K562 (cell line): ENCODE data around the gene FAM131C. TPM values are rescaled to one million over a fixed set of nuclear protein-coding genes. Genes with fewer than 3 reads are reported as not detected.
A peak's percentile ranks its signal among the peaks of the same experiment; 100 is the strongest.

Experiments used
- CREB3L1 ChIP-seq: fragments of 450-650 bp; IDR thresholded peaks from 2 replicates; pipeline ENCODE4 v1.6.1; 2014; ENCODE audit warnings: low read depth, mild to moderate bottlenecking, moderate library complexity, borderline replicate concordance
- CXXC5 ChIP-seq: fragments of 250-450 bp; sonication (Bioruptor Pico); IDR thresholded peaks from 2 replicates; pipeline ENCODE4 v1.8.0; 2022; ENCODE audit warnings: inconsistent platforms, mild to moderate bottlenecking, moderate library complexity
- HEY1 ChIP-seq: fragments of 250-450 bp; sonication (Bioruptor Pico); IDR thresholded peaks from 2 replicates; pipeline ENCODE4 v1.5.0; 2020; ENCODE audit warnings: mild to moderate bottlenecking, moderate library complexity, borderline replicate concordance
- PHB ChIP-seq: fragments of 250-450 bp; sonication (Bioruptor Pico); IDR thresholded peaks from 2 replicates; pipeline ENCODE4 v1.5.0; 2021
- SIN3A ChIP-seq, 2 experiments: fragments of 150-350 bp in 1 of 2; IDR thresholded peaks; 2 replicates each; pipeline ENCODE4 v1.6.1; 2011 to 2016; ENCODE audit warnings: borderline replicate concordance in 2 of 2, low read depth in 2 of 2, low read length in 2 of 2, mild to moderate bottlenecking in 2 of 2, moderate library complexity in 2 of 2; ENCODE audit not compliant: control insufficient read depth in 1 of 2
- SMAD4 ChIP-seq: fragments of 250-450 bp; sonication (Bioruptor Pico); conservative IDR thresholded peaks from 2 replicates; pipeline ENCODE4 v1.8.0; 2021; ENCODE audit warnings: inconsistent platforms, mild to moderate bottlenecking, moderate library complexity
- STAT5A ChIP-seq: IDR thresholded peaks from 2 replicates; pipeline ENCODE4 v1.6.1; 2012; ENCODE audit warnings: low read length, inconsistent platforms, borderline replicate concordance
- U2AF2 ChIP-seq: fragments of 200-400 bp; formaldehyde crosslinking; optimal IDR thresholded peaks from 2 replicates; pipeline ENCODE3; 2017; ENCODE audit warnings: low read depth, mild to moderate bottlenecking, low read length
- ZNF12 ChIP-seq: sonication (generic); formaldehyde crosslinking; IDR thresholded peaks from 2 replicates; pipeline ENCODE4 v1.4.0; 2020; ENCODE audit warnings: mild to moderate bottlenecking, missing genetic modification reagents
- ZNF174 ChIP-seq: fragments of 250-450 bp; sonication (Bioruptor Pico); IDR thresholded peaks from 2 replicates; pipeline ENCODE4 v1.4.0; 2020; ENCODE audit warnings: mild to moderate bottlenecking
- ZNF639 ChIP-seq, 2 experiments: fragments of 200-800 bp in 1 of 2; sonication (Bioruptor generic) in 1 of 2; sonication (generic) in 1 of 2; formaldehyde crosslinking in 1 of 2; IDR thresholded peaks in 1 of 2; conservative IDR thresholded peaks in 1 of 2; 2 replicates each; pipeline versions ENCODE4 v1.5.0 to v1.6.1; 2016 to 2020; ENCODE audit warnings: missing compliant biosample characterization in 1 of 2, missing genetic modification characterization in 1 of 2, missing genetic modification reagents in 1 of 2
- ZNF699 ChIP-seq: fragments of 250-450 bp; sonication (Bioruptor Pico); IDR thresholded peaks from 2 replicates; pipeline ENCODE4 v1.8.0; 2021; ENCODE audit warnings: mild to moderate bottlenecking, moderate library complexity; ENCODE audit not compliant: insufficient replicate concordance
- polyA plus RNA-seq, 8 experiments: library from polyadenylated mRNA; depleted of rRNA in 4 of 8; stranded (reverse) in 5 of 8; unstranded in 3 of 8; fragments of >200 nt; fragmentation: Nextera tagmentation in 2 of 8; fragmentation: Illumina TruSeq in 1 of 8; extraction: Ambion mirVana in 2 of 8; extraction: Trizol in 1 of 8; gene quantifications; 2 replicates each; pipeline versions ENCODE4 v1.2.1 to v1.2.3, GENCODE V29; 2011 to 2014; ENCODE audit warnings: inconsistent platforms in 1 of 8, missing spikeins in 1 of 8
- total RNA-seq, 7 experiments: library from RNA; depleted of rRNA in 6 of 7; stranded (reverse); fragments of >200 nt in 6 of 7; fragmentation: Illumina TruSeq in 2 of 7; extraction: Trizol in 2 of 7; gene quantifications; 2 replicates each; pipeline versions ENCODE4 v1.2.1 to v1.2.3, GENCODE V29; 2011 to 2021; ENCODE audit warnings: low replicate concordance in 1 of 7
- TF ChIP-seq, protein P1 (sequence below): fragments of 450-650 bp; IDR thresholded peaks from 2 replicates; pipeline ENCODE4 v1.7.0; 2016; ENCODE audit warnings: borderline replicate concordance
- TF ChIP-seq, protein P2 (sequence below): IDR thresholded peaks from 2 replicates; pipeline ENCODE4 v1.6.1; 2011; ENCODE audit not compliant: insufficient read length; ENCODE audit errors: extremely low read depth
- TF ChIP-seq, protein P3 (sequence below): sonication (generic); IDR thresholded peaks from 2 replicates; pipeline ENCODE4 v1.6.1; 2016
- TF ChIP-seq, protein P4 (sequence below): fragments of 250-450 bp; sonication (Bioruptor Pico); IDR thresholded peaks from 2 replicates; pipeline ENCODE4 v1.4.0; 2020; ENCODE audit warnings: borderline replicate concordance

Gene FAM131C
- total and polyA plus RNA-seq, 9 of the 15 experiments (the other 6 are each of a cell fraction or from before 2014, with no cell fraction given), result 0.10 to 0.29 (median 0.16) TPM; not detected in 6

- TF ChIP-seq SMAD4 (CRISPR knock-in tag), result 0 out of 2 replicates have a peak, but pooled peaks have one; percentile 40
- TF ChIP-seq CREB3L1, result 0 out of 2 replicates have a peak, but pooled peaks have one; percentile 24
- TF ChIP-seq, protein P1, sequence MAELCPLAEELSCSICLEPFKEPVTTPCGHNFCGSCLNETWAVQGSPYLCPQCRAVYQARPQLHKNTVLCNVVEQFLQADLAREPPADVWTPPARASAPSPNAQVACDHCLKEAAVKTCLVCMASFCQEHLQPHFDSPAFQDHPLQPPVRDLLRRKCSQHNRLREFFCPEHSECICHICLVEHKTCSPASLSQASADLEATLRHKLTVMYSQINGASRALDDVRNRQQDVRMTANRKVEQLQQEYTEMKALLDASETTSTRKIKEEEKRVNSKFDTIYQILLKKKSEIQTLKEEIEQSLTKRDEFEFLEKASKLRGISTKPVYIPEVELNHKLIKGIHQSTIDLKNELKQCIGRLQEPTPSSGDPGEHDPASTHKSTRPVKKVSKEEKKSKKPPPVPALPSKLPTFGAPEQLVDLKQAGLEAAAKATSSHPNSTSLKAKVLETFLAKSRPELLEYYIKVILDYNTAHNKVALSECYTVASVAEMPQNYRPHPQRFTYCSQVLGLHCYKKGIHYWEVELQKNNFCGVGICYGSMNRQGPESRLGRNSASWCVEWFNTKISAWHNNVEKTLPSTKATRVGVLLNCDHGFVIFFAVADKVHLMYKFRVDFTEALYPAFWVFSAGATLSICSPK, result no peak
- no peak for TF ChIP-seq PHB (CRISPR knock-in tag)
- TF ChIP-seq CXXC5 (CRISPR knock-in tag), result 0 out of 2 replicates have a peak, but pooled peaks have one; percentile 36
- no peak for TF ChIP-seq SIN3A (IDR thresholded peaks at IDR 0.05; ENCODE audit: borderline replicate concordance in 2 of 2, control insufficient read depth in 1 of 2, low read depth in 2 of 2, low read length in 2 of 2)
- TF ChIP-seq ZNF639 (CRISPR knock-in tag; conservative IDR thresholded peaks at IDR 0.05 in 1 of 2, IDR thresholded peaks at IDR 0.05 in 1 of 2), result peak in 1 of 2 experiments; percentile 49; a peak in 1 of 4 replicates
- no peak for TF ChIP-seq ZNF12 (CRISPR knock-in tag)
- no peak for TF ChIP-seq ZNF174 (CRISPR knock-in tag)
- TF ChIP-seq STAT5A, result no peak
- TF ChIP-seq, protein P2, sequence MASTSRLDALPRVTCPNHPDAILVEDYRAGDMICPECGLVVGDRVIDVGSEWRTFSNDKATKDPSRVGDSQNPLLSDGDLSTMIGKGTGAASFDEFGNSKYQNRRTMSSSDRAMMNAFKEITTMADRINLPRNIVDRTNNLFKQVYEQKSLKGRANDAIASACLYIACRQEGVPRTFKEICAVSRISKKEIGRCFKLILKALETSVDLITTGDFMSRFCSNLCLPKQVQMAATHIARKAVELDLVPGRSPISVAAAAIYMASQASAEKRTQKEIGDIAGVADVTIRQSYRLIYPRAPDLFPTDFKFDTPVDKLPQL, result no peak
- TF ChIP-seq, protein P3, sequence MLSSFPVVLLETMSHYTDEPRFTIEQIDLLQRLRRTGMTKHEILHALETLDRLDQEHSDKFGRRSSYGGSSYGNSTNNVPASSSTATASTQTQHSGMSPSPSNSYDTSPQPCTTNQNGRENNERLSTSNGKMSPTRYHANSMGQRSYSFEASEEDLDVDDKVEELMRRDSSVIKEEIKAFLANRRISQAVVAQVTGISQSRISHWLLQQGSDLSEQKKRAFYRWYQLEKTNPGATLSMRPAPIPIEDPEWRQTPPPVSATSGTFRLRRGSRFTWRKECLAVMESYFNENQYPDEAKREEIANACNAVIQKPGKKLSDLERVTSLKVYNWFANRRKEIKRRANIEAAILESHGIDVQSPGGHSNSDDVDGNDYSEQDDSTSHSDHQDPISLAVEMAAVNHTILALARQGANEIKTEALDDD, result no peak
- TF ChIP-seq ZNF699 (CRISPR knock-in tag), result no peak
- no peak for TF ChIP-seq HEY1
- no peak for TF ChIP-seq U2AF2
- TF ChIP-seq, protein P4, sequence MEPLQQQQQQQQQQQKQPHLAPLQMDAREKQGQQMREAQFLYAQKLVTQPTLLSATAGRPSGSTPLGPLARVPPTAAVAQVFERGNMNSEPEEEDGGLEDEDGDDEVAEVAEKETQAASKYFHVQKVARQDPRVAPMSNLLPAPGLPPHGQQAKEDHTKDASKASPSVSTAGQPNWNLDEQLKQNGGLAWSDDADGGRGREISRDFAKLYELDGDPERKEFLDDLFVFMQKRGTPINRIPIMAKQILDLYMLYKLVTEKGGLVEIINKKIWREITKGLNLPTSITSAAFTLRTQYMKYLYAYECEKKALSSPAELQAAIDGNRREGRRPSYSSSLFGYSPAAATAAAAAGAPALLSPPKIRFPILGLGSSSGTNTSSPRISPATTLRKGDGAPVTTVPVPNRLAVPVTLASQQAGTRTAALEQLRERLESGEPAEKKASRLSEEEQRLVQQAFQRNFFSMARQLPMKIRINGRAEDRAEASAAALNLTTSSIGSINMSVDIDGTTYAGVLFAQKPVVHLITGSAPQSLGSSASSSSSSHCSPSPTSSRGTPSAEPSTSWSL (CRISPR knock-in tag), result no peak
These were observed 58.7 kb downstream of the FAM131C start (continued) for GRCh38 chr1:16014509-16015482.
